Measurements from ENCODE around the gene RPP25L. TPM values are rescaled to one million over a fixed set of nuclear protein-coding genes. Genes with fewer than 3 reads are reported as not detected.
A peak's percentile ranks its signal among the peaks of the same experiment; 100 is the strongest.

The RPP25L gene
- total and polyA plus RNA-seq, 2 donors from 2014 or later, result 21.9 to 73.8 TPM

DNA sequence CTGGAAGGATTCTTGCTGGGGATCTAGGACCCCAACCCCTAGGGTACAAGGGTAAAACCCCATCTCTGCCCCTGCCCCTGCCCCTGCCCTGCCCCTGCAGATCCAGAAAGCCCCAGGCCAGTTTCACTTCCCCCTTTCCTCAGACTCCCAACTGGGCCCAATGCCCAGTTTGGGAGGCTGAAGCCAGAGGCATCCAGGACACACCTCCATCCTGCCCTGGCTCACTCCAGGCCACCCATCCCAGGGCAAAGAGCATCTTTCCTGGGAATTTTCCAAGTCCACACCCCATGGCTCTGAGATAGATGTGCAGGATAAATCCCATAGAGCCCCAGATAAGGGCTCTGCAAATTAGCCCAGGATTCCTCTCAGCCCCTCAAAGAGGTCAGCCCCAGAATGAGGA lies 39.8 kb downstream of the RPP25L start:
- Histone ChIP-seq H3K4me1 (ENCODE audit: control insufficient read depth in 2 of 3, insufficient read depth in 2 of 3, low read depth in 1 of 3, low read length in 3 of 3) (peaks cover 0 to 7% (median 4%) of the 10 kb centered on the region in 3 donors), H3K36me3 (ENCODE audit: control insufficient read depth in 2 of 3, insufficient read depth in 3 of 3, low read length in 3 of 3) (no peaks in the 10 kb centered on the region), H3K27ac (ENCODE audit: low read depth in 2 of 2, low read length in 2 of 2) (no peak overlapping the region), H3K9ac (ENCODE audit: low read length in 3 of 3) (no peak overlapping the region), H3K27me3 (ENCODE audit: control insufficient read depth, insufficient read depth, low read length) (no peaks in the 10 kb centered on the region), H3K4me3 (ENCODE audit: low read length in 3 of 3) (no peak overlapping the region), H3K9me3 (ENCODE audit: control insufficient read depth in 2 of 3, insufficient read depth in 1 of 3, low read length in 3 of 3) (no peaks in the 10 kb centered on the region)
- DNase-seq, result no peak
- FAIRE-seq, result no peak
- TF ChIP-seq, protein P1, sequence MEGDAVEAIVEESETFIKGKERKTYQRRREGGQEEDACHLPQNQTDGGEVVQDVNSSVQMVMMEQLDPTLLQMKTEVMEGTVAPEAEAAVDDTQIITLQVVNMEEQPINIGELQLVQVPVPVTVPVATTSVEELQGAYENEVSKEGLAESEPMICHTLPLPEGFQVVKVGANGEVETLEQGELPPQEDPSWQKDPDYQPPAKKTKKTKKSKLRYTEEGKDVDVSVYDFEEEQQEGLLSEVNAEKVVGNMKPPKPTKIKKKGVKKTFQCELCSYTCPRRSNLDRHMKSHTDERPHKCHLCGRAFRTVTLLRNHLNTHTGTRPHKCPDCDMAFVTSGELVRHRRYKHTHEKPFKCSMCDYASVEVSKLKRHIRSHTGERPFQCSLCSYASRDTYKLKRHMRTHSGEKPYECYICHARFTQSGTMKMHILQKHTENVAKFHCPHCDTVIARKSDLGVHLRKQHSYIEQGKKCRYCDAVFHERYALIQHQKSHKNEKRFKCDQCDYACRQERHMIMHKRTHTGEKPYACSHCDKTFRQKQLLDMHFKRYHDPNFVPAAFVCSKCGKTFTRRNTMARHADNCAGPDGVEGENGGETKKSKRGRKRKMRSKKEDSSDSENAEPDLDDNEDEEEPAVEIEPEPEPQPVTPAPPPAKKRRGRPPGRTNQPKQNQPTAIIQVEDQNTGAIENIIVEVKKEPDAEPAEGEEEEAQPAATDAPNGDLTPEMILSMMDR (IDR thresholded peaks at IDR 0.05; ENCODE audit: borderline replicate concordance, extremely low read depth, insufficient read depth), result no peak
- intact Hi-C loops (cut with DNase I), result no loop called here

DNA sequence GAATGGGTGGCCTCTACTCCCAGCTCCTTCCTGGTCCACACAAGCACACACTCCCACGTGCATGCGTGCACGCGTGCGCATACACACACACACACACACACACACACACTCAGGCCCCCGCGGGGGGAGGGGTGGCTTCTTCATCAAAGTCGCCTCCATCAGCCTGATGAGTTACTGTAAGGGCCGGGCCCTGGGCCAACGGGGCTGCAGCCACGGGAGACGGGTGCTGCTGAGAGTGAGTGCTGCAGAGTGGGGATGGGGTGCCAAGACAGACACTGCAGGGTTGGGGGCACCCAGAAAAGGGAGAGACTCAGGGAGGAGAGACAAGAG lies 40.5 kb downstream of the RPP25L start:
- Histone ChIP-seq H3K9me3 (ENCODE audit: control insufficient read depth in 2 of 3, insufficient read depth in 1 of 3, low read length in 3 of 3) (no peaks in the 10 kb centered on the region), H3K27ac (ENCODE audit: low read depth in 2 of 2, low read length in 2 of 2) (no peak overlapping the region), H3K4me1 (ENCODE audit: control insufficient read depth in 2 of 3, insufficient read depth in 2 of 3, low read depth in 1 of 3, low read length in 3 of 3) (peaks cover 0 to 10% (median 4%) of the 10 kb centered on the region in 3 donors), H3K36me3 (ENCODE audit: control insufficient read depth in 2 of 3, insufficient read depth in 3 of 3, low read length in 3 of 3) (no peaks in the 10 kb centered on the region), H3K27me3 (ENCODE audit: control insufficient read depth, insufficient read depth, low read length) (no peaks in the 10 kb centered on the region), H3K9ac (ENCODE audit: low read length in 3 of 3) (no peak overlapping the region), H3K4me3 (ENCODE audit: low read length in 3 of 3) (no peak overlapping the region)
- TF ChIP-seq, protein P1 (IDR thresholded peaks at IDR 0.05; ENCODE audit: borderline replicate concordance, extremely low read depth, insufficient read depth), result no peak
- FAIRE-seq, result no peak
- intact Hi-C loops (cut with DNase I), result no loop called here
- peak in 4 of 5 donors; percentile 39 to 77 (median 66) for DNase-seq

DNA sequence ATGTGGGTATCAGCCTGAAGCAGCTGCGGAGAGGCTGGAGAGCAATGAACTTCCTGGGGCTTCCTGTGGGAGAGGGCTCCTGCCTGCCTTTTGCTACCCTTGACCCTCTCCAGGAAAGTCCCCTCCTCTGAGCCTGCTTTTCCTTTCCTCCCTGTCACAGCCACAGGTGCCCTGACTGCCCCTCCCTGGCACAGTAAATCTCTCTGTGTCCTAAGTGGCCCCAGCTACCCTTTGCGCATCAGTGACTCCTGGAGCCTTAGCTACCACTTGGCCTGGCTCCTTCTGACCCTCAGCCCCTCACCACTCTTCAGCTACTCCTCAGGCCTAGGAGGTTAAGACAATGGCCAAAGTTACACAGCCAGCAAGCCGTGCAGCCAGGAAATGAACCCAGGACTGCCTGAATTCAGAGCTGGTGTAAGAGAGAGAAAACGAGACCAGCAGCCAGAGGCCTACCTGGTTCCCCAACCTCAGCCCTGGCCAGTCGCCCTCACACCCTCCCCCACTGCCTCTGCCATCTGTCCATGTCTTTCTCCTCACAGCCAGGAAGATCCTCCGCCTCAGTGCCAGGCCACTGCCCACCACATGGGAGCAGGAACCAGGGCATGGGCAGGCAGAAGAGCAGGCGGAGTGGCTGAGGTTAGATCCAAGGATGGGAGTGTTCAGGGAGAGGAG lies 41.0 kb downstream of the RPP25L start:
- TF ChIP-seq, protein P1 (IDR thresholded peaks at IDR 0.05; ENCODE audit: borderline replicate concordance, extremely low read depth, insufficient read depth), result no peak
- FAIRE-seq (no peak), DNase-seq (no peak)
- H3K9ac ChIP-seq (ENCODE audit: low read length in 3 of 3), result no peak overlapping the region
- no peaks in the 10 kb centered on the region for H3K27me3 ChIP-seq (ENCODE audit: control insufficient read depth, insufficient read depth, low read length)
- no peaks in the 10 kb centered on the region for H3K9me3 ChIP-seq (ENCODE audit: control insufficient read depth in 2 of 3, insufficient read depth in 1 of 3, low read length in 3 of 3)
- no peaks in the 10 kb centered on the region for H3K36me3 ChIP-seq (ENCODE audit: control insufficient read depth in 2 of 3, insufficient read depth in 3 of 3, low read length in 3 of 3)
- intact Hi-C loops (cut with DNase I), result no loop called here
- peaks cover 0 to 8% (median 4%) of the 10 kb centered on the region in 3 donors for H3K4me1 ChIP-seq (ENCODE audit: control insufficient read depth in 2 of 3, insufficient read depth in 2 of 3, low read depth in 1 of 3, low read length in 3 of 3)
- H3K4me3 ChIP-seq (ENCODE audit: low read length in 3 of 3), result no peak overlapping the region
- H3K27ac ChIP-seq (ENCODE audit: low read depth in 2 of 2, low read length in 2 of 2), result no peak overlapping the region

DNA sequence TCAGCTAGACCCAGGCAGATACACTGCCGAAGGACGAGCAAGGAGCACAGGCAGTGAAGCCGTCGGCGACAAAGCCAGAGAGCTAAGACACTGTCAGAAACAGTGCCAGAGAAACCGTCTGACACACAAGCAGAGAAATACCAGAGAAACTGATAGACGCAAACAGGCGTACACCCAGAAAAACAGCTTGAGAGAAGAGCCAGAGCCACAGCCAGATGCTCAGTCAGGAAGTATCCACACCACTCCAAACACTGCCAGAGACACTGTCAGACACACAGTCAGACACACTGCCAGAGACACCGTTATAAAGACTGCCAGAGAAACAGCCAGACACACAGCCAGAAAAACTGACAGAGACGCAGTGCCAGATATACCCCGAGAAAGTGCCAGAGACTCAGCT lies 41.5 kb downstream of the RPP25L start:
- FAIRE-seq, result no peak
- Histone ChIP-seq H3K27ac (ENCODE audit: low read depth in 2 of 2, low read length in 2 of 2) (no peak overlapping the region), H3K27me3 (ENCODE audit: control insufficient read depth, insufficient read depth, low read length) (no peaks in the 10 kb centered on the region), H3K36me3 (ENCODE audit: control insufficient read depth in 2 of 3, insufficient read depth in 3 of 3, low read length in 3 of 3) (no peaks in the 10 kb centered on the region), H3K9ac (ENCODE audit: low read length in 3 of 3) (no peak overlapping the region), H3K4me1 (ENCODE audit: control insufficient read depth in 2 of 3, insufficient read depth in 2 of 3, low read depth in 1 of 3, low read length in 3 of 3) (peaks cover 0 to 8% (median 4%) of the 10 kb centered on the region in 3 donors), H3K9me3 (ENCODE audit: control insufficient read depth in 2 of 3, insufficient read depth in 1 of 3, low read length in 3 of 3) (no peaks in the 10 kb centered on the region), H3K4me3 (ENCODE audit: low read length in 3 of 3) (no peak overlapping the region)
- peak in 1 of 5 donors; percentile 38 for DNase-seq
- TF ChIP-seq, protein P1 (IDR thresholded peaks at IDR 0.05; ENCODE audit: borderline replicate concordance, extremely low read depth, insufficient read depth), result no peak
- intact Hi-C loops (cut with DNase I), result no loop called here
